Measurements from ENCODE around the gene BTBD2.

The BTBD2 gene

DNA sequence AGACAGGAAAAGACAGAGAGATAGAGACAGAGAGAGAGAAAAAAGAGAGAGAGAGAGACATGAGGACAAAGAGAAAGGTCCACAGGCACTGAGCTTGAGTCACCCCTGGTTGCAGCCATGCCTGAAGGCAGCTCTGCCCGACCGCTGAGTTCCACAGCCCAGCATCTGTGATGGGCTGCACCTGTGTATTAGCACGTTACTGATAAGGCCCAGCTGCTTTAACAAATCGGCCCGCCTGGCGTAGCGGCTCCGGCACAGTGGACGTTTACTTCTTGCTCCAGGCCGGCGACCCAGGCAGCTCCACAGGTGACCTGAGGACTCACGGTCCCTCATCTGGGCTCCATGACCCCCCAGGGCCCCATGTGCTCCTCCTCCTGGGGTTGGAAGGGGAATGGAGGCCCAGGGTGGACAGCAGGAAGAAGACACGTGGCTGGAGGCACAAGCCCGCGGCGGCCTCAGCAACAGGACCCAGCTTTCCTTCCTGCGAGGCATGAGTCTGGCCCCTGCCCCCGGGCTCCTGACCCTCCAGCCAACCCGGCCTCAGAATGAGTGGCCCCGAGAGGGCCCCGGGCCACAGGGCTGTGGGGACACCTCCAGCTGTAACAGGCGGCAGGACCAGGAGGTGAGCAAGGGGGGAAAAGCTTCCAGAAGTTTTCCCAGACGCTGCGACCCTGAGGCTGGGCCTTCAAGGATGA, 78.5 kb downstream of the BTBD2 start:
- DNase-seq (ENCODE audit: low read depth, low spot score), result no peak
- no peak overlapping the region for H3K27ac ChIP-seq
- H3K9me3 ChIP-seq (ENCODE audit: low read depth, low read length), result no peaks in the 10 kb centered on the region
- no peaks in the 10 kb centered on the region for H3K36me3 ChIP-seq (ENCODE audit: insufficient read depth, low read length)
- no peak for TF ChIP-seq EZH2 (IDR thresholded peaks at IDR 0.05)
- TF ChIP-seq FOXP2 (optimal IDR thresholded peaks at IDR 0.05; ENCODE audit: control extremely low read depth, extremely low read length, insufficient read depth), result no peak
- TF ChIP-seq POLR2AphosphoS5 (IDR thresholded peaks at IDR 0.05; ENCODE audit: borderline replicate concordance, low read depth, low read length), result no peak
- no peak overlapping the region for H3K9ac ChIP-seq (ENCODE audit: insufficient read length)
- H3K4me3 ChIP-seq, result no peak overlapping the region

DNA sequence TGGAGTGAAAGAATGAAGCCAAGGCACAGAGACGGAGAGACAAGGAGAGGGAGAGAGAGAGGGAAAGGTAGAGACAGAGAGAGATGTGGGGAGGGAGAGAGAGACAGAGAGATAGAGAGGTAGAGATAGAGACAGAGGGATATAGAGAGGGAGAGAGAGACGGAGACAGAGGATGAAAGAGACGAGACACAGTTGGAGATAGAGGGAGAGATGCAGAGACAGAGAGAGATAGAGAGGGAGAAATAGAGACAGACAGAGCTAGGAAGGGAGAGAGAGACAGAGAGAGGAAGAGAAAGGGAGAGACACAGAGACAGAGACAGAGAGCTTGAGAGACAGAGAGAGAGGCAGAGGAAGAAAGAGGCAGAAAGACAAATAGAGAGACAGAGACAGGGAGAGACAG, 79.1 kb downstream of the BTBD2 start:
- Histone ChIP-seq H3K36me3 (ENCODE audit: insufficient read depth, low read length) (no peaks in the 10 kb centered on the region), H3K4me3 (no peak overlapping the region), H3K9ac (ENCODE audit: insufficient read length) (no peak overlapping the region), H3K27ac (no peak overlapping the region), H3K9me3 (ENCODE audit: low read depth, low read length) (no peaks in the 10 kb centered on the region)
- DNase-seq (ENCODE audit: low read depth, low spot score), result no peak
- TF ChIP-seq EZH2 (IDR thresholded peaks at IDR 0.05), result no peak
- TF ChIP-seq FOXP2 (optimal IDR thresholded peaks at IDR 0.05; ENCODE audit: control extremely low read depth, extremely low read length, insufficient read depth), result no peak
- no peak for TF ChIP-seq POLR2AphosphoS5 (IDR thresholded peaks at IDR 0.05; ENCODE audit: borderline replicate concordance, low read depth, low read length)

DNA sequence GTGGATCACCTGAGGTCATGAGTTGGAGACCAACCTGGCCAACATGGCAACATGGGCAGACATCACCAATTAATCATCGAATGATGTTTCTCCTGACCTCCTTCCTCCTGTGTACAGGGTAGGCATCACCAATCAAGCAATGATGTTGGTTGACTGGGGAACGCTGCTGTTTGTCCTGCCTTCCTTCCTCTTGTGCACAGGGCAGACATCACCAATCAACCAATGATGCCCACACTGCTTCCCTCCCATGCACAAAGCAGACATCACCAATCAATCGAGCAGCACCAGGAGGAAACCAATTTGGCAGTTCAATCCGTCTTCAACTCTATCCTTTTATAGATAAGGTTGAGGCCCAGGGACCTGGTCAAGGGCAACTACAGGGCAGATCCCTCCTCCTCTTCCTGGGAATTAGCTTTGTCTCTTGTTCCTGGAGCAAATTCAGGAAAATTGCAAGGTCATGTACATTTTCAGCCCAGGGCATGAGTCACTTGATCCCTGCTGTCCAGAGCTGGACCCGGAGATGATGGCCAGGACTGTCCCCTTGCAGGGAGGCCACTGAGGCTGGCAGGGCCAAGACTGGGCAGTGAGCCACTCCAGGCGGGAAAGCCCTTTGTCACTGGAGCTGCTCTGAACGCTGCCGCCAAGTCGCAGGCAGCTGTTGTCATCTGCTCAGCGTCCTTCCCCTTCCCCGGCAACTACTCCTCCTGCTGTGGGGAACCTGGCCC, 79.9 kb downstream of the BTBD2 start:
- Histone ChIP-seq H3K36me3 (ENCODE audit: insufficient read depth, low read length) (no peaks in the 10 kb centered on the region), H3K9me3 (ENCODE audit: low read depth, low read length) (no peaks in the 10 kb centered on the region), H3K27ac (no peak overlapping the region), H3K9ac (ENCODE audit: insufficient read length) (no peak overlapping the region), H3K4me3 (no peak overlapping the region)
- no peak for DNase-seq (ENCODE audit: low read depth, low spot score)
- TF ChIP-seq POLR2AphosphoS5 (IDR thresholded peaks at IDR 0.05; ENCODE audit: borderline replicate concordance, low read depth, low read length), result no peak
- TF ChIP-seq FOXP2 (optimal IDR thresholded peaks at IDR 0.05; ENCODE audit: control extremely low read depth, extremely low read length, insufficient read depth), result no peak
- TF ChIP-seq EZH2 (IDR thresholded peaks at IDR 0.05), result no peak

Measured in SK-N-MC (cell line).